ENCODE measurements around the gene TRAP1.

Gene TRAP1

GRCh38 chr16:3673201-3673600, 44.1 kb downstream of the TRAP1 start:
- in situ Hi-C loops (cut with HindIII; ENCODE audit: low sequenced_read_pairs): no loop called here
- DNase-seq (ENCODE audit: low read depth): no peak
- H3K4me3 ChIP-seq (ENCODE audit: low read depth, low read length): no peak overlapping the region
- TF ChIP-seq, protein P1, sequence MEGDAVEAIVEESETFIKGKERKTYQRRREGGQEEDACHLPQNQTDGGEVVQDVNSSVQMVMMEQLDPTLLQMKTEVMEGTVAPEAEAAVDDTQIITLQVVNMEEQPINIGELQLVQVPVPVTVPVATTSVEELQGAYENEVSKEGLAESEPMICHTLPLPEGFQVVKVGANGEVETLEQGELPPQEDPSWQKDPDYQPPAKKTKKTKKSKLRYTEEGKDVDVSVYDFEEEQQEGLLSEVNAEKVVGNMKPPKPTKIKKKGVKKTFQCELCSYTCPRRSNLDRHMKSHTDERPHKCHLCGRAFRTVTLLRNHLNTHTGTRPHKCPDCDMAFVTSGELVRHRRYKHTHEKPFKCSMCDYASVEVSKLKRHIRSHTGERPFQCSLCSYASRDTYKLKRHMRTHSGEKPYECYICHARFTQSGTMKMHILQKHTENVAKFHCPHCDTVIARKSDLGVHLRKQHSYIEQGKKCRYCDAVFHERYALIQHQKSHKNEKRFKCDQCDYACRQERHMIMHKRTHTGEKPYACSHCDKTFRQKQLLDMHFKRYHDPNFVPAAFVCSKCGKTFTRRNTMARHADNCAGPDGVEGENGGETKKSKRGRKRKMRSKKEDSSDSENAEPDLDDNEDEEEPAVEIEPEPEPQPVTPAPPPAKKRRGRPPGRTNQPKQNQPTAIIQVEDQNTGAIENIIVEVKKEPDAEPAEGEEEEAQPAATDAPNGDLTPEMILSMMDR (IDR thresholded peaks at IDR 0.05; ENCODE audit: low read depth, low read length, missing control alignments): no peak

- H3K4me3 ChIP-seq (ENCODE audit: low read depth, low read length): no peak overlapping the region
- TF ChIP-seq, protein P1 (IDR thresholded peaks at IDR 0.05; ENCODE audit: low read depth, low read length, missing control alignments): no peak
- in situ Hi-C loops (cut with HindIII; ENCODE audit: low sequenced_read_pairs): no loop called here
- DNase-seq (ENCODE audit: low read depth): no peak
These were observed 44.7 kb downstream of the TRAP1 start for GRCh38 chr16:3672571-3673041.

DNA sequence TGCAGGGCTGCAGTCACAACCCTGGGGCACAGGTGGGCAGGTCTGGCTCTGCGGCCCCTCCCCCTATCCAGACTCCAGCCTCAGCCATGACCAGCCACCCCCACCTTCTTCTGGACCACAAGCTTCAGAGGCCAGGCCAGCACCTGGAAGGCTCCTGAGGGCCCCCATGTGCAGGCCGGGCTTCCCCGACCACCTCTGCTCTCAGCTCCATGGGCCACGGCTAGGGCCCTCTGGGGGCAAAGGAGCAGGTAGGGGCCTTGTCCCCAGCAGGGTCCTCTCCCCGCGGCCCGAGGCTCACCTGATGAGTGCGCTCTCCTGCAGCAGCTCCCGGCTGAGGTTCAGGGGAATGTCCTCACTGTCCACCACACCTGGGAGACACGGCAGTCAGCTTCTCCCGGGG, 45.9 kb downstream of the TRAP1 start:
- TF ChIP-seq, protein P1 (IDR thresholded peaks at IDR 0.05; ENCODE audit: low read depth, low read length, missing control alignments): no peak
- no peak overlapping the region for H3K4me3 ChIP-seq (ENCODE audit: low read depth, low read length)
- in situ Hi-C loops (cut with HindIII; ENCODE audit: low sequenced_read_pairs): no loop called here
- DNase-seq (ENCODE audit: low read depth): no peak

- no peak for DNase-seq (ENCODE audit: low read depth)
- in situ Hi-C loops (cut with HindIII; ENCODE audit: low sequenced_read_pairs): no loop called here
- H3K4me3 ChIP-seq (ENCODE audit: low read depth, low read length): no peak overlapping the region
- TF ChIP-seq, protein P1 (IDR thresholded peaks at IDR 0.05; ENCODE audit: low read depth, low read length, missing control alignments): no peak
These were observed 46.6 kb downstream of the TRAP1 start for GRCh38 chr16:3670711-3671110.

DNA sequence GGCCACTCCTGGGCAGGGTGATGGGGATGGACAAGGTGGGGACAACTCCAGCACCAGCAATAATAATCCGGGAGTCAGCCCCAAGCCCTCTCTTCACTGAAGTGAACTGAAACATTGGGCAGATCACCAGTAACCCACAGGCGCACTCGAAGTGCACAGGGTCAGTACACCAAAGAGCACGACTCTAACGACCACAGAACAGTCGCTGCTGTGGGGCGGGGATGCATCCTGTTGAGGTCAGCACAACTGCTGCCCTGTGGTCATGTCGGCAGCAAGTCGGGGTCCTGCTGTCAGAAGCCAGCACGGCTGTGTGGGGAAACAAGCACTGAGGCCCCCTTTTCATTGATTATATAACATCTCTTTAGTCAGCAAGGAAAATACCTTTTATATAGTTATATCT, 48.2 kb downstream of the TRAP1 start:
- in situ Hi-C loops (cut with HindIII; ENCODE audit: low sequenced_read_pairs): no loop called here
- H3K4me3 ChIP-seq (ENCODE audit: low read depth, low read length): no peak overlapping the region
- TF ChIP-seq, protein P1 (IDR thresholded peaks at IDR 0.05; ENCODE audit: low read depth, low read length, missing control alignments): no peak
- no peak for DNase-seq (ENCODE audit: low read depth)

DNA sequence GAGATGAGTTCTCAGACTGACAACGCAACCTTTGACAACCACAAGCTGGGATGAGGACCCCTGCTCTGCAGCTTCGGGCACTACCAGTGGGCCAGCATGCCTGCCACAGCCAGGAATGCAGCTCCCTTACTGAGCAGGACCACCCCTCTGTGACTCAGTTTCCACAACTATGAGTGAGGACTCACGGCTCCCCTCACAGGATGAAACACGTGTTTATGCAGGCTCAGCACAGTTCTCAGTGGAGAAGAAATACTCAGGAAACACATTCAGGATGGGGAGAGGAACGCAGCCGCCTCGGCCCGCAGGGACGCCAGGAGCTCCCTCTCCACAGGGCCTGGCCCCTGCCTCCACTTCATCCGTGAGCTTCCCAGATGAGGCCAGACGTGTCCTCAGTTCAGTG, 48.7 kb downstream of the TRAP1 start:
- in situ Hi-C loops (cut with HindIII; ENCODE audit: low sequenced_read_pairs): no loop called here
- DNase-seq (ENCODE audit: low read depth): no peak
- TF ChIP-seq, protein P1 (IDR thresholded peaks at IDR 0.05; ENCODE audit: low read depth, low read length, missing control alignments): no peak
- no peak overlapping the region for H3K4me3 ChIP-seq (ENCODE audit: low read depth, low read length)

DNA sequence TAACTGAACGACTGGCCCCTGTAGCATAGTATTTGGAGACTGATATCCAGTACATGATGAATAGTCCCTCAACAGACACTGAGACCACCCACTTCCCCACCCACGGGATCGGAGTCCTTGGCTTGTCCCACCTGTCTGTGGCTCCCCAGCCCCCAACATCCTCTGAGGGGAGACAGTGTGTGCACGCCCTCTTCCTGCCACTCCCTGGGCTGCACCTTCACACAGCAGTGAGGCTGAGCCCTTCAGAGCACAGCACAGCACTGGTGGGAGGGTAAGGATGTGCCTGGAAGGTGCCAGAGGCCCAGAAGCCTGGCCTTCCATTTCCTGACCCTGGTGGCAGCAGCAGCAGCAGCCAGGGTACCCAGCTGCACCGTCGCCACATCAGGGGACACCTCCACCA, 51.8 kb downstream of the TRAP1 start:
- no peak overlapping the region for H3K4me3 ChIP-seq (ENCODE audit: low read depth, low read length)
- in situ Hi-C loops (cut with HindIII; ENCODE audit: low sequenced_read_pairs): no loop called here
- no peak for DNase-seq (ENCODE audit: low read depth)
- TF ChIP-seq, protein P1 (IDR thresholded peaks at IDR 0.05; ENCODE audit: low read depth, low read length, missing control alignments): no peak

Measured in astrocyte of the cerebellum (primary cell).